Endothelial cell of umbilical vein (primary cell): ENCODE measurements around the gene RPL13. TPM values are rescaled to one million over a fixed set of nuclear protein-coding genes. Genes with fewer than 3 reads are reported as not detected.

Source experiments
- BruUV-seq: library from RNA; stranded (reverse); fragments of 400-500 nt; replicated peaks from 2 replicates; lab custom pipeline; 2021; lab: Mats Ljungman, UMichigan
- CTCF ChIA-PET: fragments of 300-600, 350-600 bp; sonication (Branson Sonifier 250); formaldehyde crosslinking; loops from one replicate; lab custom pipeline; 2021; ENCODE audit warnings: antibody characterized with exemption, inconsistent platforms; lab: Charles Lee
- POLR2A ChIA-PET: fragments of 300-600, 350-600 bp; sonication (Branson Sonifier 250); formaldehyde crosslinking; loops from one replicate; lab custom pipeline; 2021; ENCODE audit warnings: antibody characterized with exemption, inconsistent platforms; lab: Charles Lee
- DNase-seq: peaks from one replicate; pipeline ENCODE4 v3.0.0-alpha.2; 2011; ENCODE audit warnings: low read depth, low spot score
- FAIRE-seq: peaks from 2 replicates; lab custom pipeline; 2011; peaks lifted over from hg19 to GRCh38; lab: Jason Lieb, UNC
- H2AFZ ChIP-seq: 2 replicates; pipeline ENCODE4 v1.6.0; 2012; ENCODE audit warnings: low read depth, low read length, control low read depth, inconsistent platforms
- H3K27ac ChIP-seq: 2 replicates; pipeline ENCODE4 v1.5.1; 2011; ENCODE audit warnings: low read depth, mild to moderate bottlenecking, control low read depth, low read length, moderate library complexity; ENCODE audit not compliant: insufficient read depth
- H3K27me3 ChIP-seq, 2 experiments: 2 replicates each; pipeline versions ENCODE4 v1.6.0 to v1.6.1; 2011; ENCODE audit warnings: low read length in 2 of 2, mixed read lengths in 1 of 2; ENCODE audit not compliant: control insufficient read depth in 2 of 2, insufficient read depth in 2 of 2
- H3K36me3 ChIP-seq, 2 experiments: 2 replicates in 1 of 2; 3 replicates in 1 of 2; pipeline ENCODE4 v1.5.1; 2011; ENCODE audit warnings: low read length in 2 of 2, mild to moderate bottlenecking in 1 of 2, moderate library complexity in 1 of 2; ENCODE audit not compliant: control insufficient read depth in 2 of 2, insufficient read depth in 2 of 2; ENCODE audit errors: extremely low read depth in 1 of 2
- H3K4me1 ChIP-seq: 3 replicates; pipeline ENCODE4 v1.5.1; 2011; ENCODE audit warnings: mild to moderate bottlenecking, low read length; ENCODE audit not compliant: control insufficient read depth, insufficient read depth; ENCODE audit errors: extremely low read depth
- H3K4me2 ChIP-seq: 2 replicates; pipeline ENCODE4 v1.6.1; 2011; ENCODE audit warnings: low read length, control low read depth, mixed read lengths; ENCODE audit not compliant: insufficient read depth
- H3K4me3 ChIP-seq, 3 experiments: fragments of 200-600 bp in 1 of 3; sonication (generic), shearing (Covaris generic) in 1 of 3; replicated peaks in 1 of 3; 2 replicates each; pipeline ENCODE4 v1.5.1; 2011 to 2016; ENCODE audit warnings: control low read depth in 3 of 3, low read length in 3 of 3, mild to moderate bottlenecking in 2 of 3, inconsistent platforms in 1 of 3, low read depth in 1 of 3, moderate library complexity in 1 of 3; ENCODE audit not compliant: insufficient read depth in 1 of 3
- H3K79me2 ChIP-seq: 2 replicates; pipeline ENCODE4 v1.6.0; 2012; ENCODE audit warnings: low read length, inconsistent platforms; ENCODE audit not compliant: control insufficient read depth, insufficient read depth
- H3K9ac ChIP-seq: replicated peaks from 2 replicates; pipeline ENCODE3; 2011; ENCODE audit warnings: low read length, control low read depth; ENCODE audit not compliant: insufficient read depth; ENCODE audit errors: extremely low read depth
- H3K9me1 ChIP-seq: replicated peaks from 3 replicates; pipeline ENCODE4 v1.6.0; 2011; ENCODE audit warnings: mild to moderate bottlenecking, low read length; ENCODE audit not compliant: control insufficient read depth, insufficient read depth; ENCODE audit errors: extremely low read depth
- H3K9me3 ChIP-seq: replicated peaks from 2 replicates; pipeline ENCODE4 v1.5.1; 2012; ENCODE audit warnings: low read length, inconsistent platforms; ENCODE audit not compliant: control insufficient read depth, insufficient read depth
- H4K20me1 ChIP-seq: replicated peaks from 2 replicates; pipeline ENCODE3; 2011; ENCODE audit warnings: mild to moderate bottlenecking, low read length; ENCODE audit not compliant: control insufficient read depth, insufficient read depth; ENCODE audit errors: extremely low read depth
- JUN ChIP-seq: IDR thresholded peaks from 2 replicates; pipeline ENCODE4 v1.6.1; 2011; ENCODE audit warnings: borderline replicate concordance, low read depth; ENCODE audit not compliant: insufficient read length, insufficient read depth
- MYC ChIP-seq: IDR thresholded peaks from one replicate; pipeline ENCODE4 v1.6.1; 2011; ENCODE audit warnings: mild to moderate bottlenecking, low read depth, low read length
- POLR2A ChIP-seq: IDR thresholded peaks from 2 replicates; pipeline ENCODE4 v1.6.1; 2012; ENCODE audit warnings: low read depth, mild to moderate bottlenecking, control low read depth, low read length
- dilution Hi-C: fragments of 300-500 bp; cut with MboI; formaldehyde crosslinking; loops from one replicate; pipeline ENCODE4 v1.15.0; 2019; ENCODE audit warnings: low sequenced_read_pairs; ENCODE audit not compliant: extremely low pct_ligation_motif_present
- intact Hi-C: fragments of 100-400 bp; cut with micrococcal nuclease; formaldehyde crosslinking; loops from one replicate; pipeline ENCODE4 v1.10.0; 2022
- polyA plus RNA-seq, 4 experiments: library from polyadenylated mRNA; depleted of rRNA in 3 of 4; stranded (reverse) in 3 of 4; unstranded in 1 of 4; fragments of >200 nt; gene quantifications; 2 replicates each; pipeline versions ENCODE4 v1.2.1 to v1.2.3, GENCODE V29; 2011 to 2012; ENCODE audit warnings: missing spikeins in 1 of 4
- small RNA-seq: library from RNA; depleted of rRNA; stranded (forward); fragments of <200 nt; gene quantifications from one replicate; pipeline ENCODE3, GENCODE V24; 2012; ENCODE audit warnings: low replicate concordance, low read depth; ENCODE audit not compliant: insufficient read depth, insufficient read length
- total RNA-seq: library from RNA; stranded (reverse); gene quantifications from 2 replicates; pipeline ENCODE4 v1.2.3, GENCODE V29; 2021
- TF ChIP-seq, protein P1 (sequence below): IDR thresholded peaks from 2 replicates; pipeline ENCODE4 v1.6.1; 2011; ENCODE audit not compliant: insufficient read depth, insufficient read length

The RPL13 gene
- total and polyA plus RNA-seq, 2 donors (not counting 3 experiments of a cell fraction or from before 2014, with no cell fraction given): 1,463 to 5,670 TPM

DNA sequence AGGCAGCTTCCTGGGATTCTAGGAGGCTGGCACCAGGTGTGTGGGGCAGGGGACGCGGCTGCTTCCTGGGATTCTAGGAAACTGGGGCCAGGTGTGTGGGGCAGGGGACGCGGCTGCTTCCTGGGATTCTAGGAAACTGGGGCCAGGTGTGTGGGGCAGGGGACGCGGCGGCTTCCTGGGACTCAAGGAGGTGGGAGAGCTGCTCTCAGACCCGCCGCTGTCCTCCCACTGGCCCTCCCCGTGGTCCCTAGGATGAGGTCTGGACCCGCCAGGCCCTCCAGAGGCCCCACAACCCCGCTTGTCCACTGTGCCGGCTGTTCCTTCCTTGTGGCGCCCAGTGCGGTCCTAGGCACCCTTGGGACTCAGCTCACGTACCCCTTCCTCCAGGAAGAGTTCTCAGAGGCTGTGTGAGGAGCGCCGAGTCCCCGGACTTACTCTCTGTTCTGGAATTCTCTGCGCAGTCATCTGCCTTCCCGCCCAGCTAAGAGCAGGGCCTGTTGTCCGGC lies 53.5 kb downstream of the RPL13 start:
- H3K79me2 ChIP-seq: no peaks in the 10 kb centered on the region
- H3K27ac ChIP-seq: no peak overlapping the region
- BruUV-seq: no TSS peak
- dilution Hi-C loops (no loop called here), intact Hi-C loops (no loop called here)
- DNase-seq: no peak
- H3K27me3 ChIP-seq: no peaks in the 10 kb centered on the region
- TF ChIP-seq JUN (no peak), MYC (no peak), POLR2A (no peak)
- TF ChIP-seq, protein P1, sequence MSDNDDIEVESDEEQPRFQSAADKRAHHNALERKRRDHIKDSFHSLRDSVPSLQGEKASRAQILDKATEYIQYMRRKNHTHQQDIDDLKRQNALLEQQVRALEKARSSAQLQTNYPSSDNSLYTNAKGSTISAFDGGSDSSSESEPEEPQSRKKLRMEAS: no peak
- ChIA-PET CTCF (interaction anchor here (1.0 to 4.1 kb wide), 21 partner anchors 9 to 247 kb away, joined by 3 to 48 read pairs (median 6); partner anchors contain the start of genes CDK10, CHMP1A, CPNE7 and SPATA33), POLR2A (no interaction called here)
- FAIRE-seq: no peak
- H3K4me1 ChIP-seq: peaks cover 2% of the 10 kb centered on the region
- no peak overlapping the region for H2AFZ ChIP-seq
- no peak overlapping the region for H3K4me2 ChIP-seq
- H3K36me3 ChIP-seq: no peaks in the 10 kb centered on the region
- H3K9me1 ChIP-seq: no peaks in the 10 kb centered on the region
- H3K9me3 ChIP-seq: no peaks in the 10 kb centered on the region
- H3K9ac ChIP-seq: no peak overlapping the region
- no peak overlapping the region for H3K4me3 ChIP-seq
- no peaks in the 10 kb centered on the region for H4K20me1 ChIP-seq

Small RNA genes within 50 kb of the gene (small RNA-seq; reads per million reads assigned to genes)
- not detected for gene SNORD68

Other genes starting within 250 kb of the RPL13 start
- gene ANKRD11, start 70.1 kb upstream of the RPL13 start, total RNA-seq: 184 and 191 TPM in 2 replicates
- gene ANKRD11, start 70.1 kb upstream of the RPL13 start, polyA plus RNA-seq: 49.5 and 55.8 TPM in 2 replicates
- gene SPG7, start 52.3 kb upstream of the RPL13 start, total RNA-seq: 139 and 146 TPM in 2 replicates
- gene SPG7, start 52.3 kb upstream of the RPL13 start, polyA plus RNA-seq: 85.8 and 90.2 TPM in 2 replicates
- gene CPNE7, start 15.1 kb downstream of the RPL13 start, total RNA-seq: 1.5 and 2.0 TPM in 2 replicates
- 5.4 and 5.9 TPM in 2 replicates for gene CPNE7, start 15.1 kb downstream of the RPL13 start, polyA plus RNA-seq
- 0.44 and 0.60 TPM in 2 replicates for gene DPEP1, start 53.0 kb downstream of the RPL13 start, total RNA-seq
- gene DPEP1, start 53.0 kb downstream of the RPL13 start, polyA plus RNA-seq: 0.37 and 0.99 TPM in 2 replicates
- gene CHMP1A, start 97.0 kb downstream of the RPL13 start, total RNA-seq: 83.9 and 86.3 TPM in 2 replicates
- gene CHMP1A, start 97.0 kb downstream of the RPL13 start, polyA plus RNA-seq: 101 and 110 TPM in 2 replicates
- 11.4 and 13.7 TPM in 2 replicates for gene SPATA33, start 97.2 kb downstream of the RPL13 start, total RNA-seq
- gene SPATA33, start 97.2 kb downstream of the RPL13 start, polyA plus RNA-seq: 3.5 and 4.7 TPM in 2 replicates
- gene CDK10, start 126.0 kb downstream of the RPL13 start, total RNA-seq: 84.0 and 99.9 TPM in 2 replicates
- 74.5 and 83.8 TPM in 2 replicates for gene CDK10, start 126.0 kb downstream of the RPL13 start, polyA plus RNA-seq
- gene SPATA2L, start 141.0 kb downstream of the RPL13 start, total RNA-seq: 7.4 and 8.7 TPM in 2 replicates
- 7.3 and 11.6 TPM in 2 replicates for gene SPATA2L, start 141.0 kb downstream of the RPL13 start, polyA plus RNA-seq
- gene VPS9D1, start 160.2 kb downstream of the RPL13 start, total RNA-seq: 15.5 and 18.3 TPM in 2 replicates
- 17.3 and 19.0 TPM in 2 replicates for gene VPS9D1, start 160.2 kb downstream of the RPL13 start, polyA plus RNA-seq
- gene ZNF276, start 160.9 kb downstream of the RPL13 start, total RNA-seq: 36.6 and 42.7 TPM in 2 replicates
- 40.0 and 41.6 TPM in 2 replicates for gene ZNF276, start 160.9 kb downstream of the RPL13 start, polyA plus RNA-seq